NCI-H526 (cell line): ENCODE results near the gene EPHB3.

Experiments
- DNase-seq, 2 experiments: peaks; one replicate each; lab custom pipeline; 2025; lab: John Stamatoyannopoulos, UW

EPHB3 gene

DNA sequence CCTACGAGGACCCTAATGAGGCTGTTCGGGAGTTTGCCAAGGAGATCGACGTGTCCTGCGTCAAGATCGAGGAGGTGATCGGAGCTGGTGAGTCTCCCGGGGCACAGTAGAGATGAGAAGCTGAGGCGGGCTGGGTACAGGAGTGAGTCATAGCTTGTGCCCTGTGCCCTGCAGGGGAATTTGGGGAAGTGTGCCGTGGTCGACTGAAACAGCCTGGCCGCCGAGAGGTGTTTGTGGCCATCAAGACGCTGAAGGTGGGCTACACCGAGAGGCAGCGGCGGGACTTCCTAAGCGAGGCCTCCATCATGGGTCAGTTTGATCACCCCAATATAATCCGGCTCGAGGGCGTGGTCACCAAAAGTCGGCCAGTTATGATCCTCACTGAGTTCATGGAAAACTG lies 17.9 kb downstream of the EPHB3 start:
- DNase-seq, result no peak

DNA sequence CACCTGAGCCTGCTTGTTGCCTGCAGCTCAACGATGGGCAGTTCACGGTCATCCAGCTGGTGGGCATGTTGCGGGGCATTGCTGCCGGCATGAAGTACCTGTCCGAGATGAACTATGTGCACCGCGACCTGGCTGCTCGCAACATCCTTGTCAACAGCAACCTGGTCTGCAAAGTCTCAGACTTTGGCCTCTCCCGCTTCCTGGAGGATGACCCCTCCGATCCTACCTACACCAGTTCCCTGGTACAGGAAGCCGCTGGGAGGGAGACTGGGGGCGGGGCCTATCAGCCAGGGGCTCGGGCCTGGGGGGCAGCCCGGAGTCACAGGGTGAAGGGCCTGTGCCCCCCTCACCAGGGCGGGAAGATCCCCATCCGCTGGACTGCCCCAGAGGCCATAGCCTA lies 18.8 kb downstream of the EPHB3 start:
- DNase-seq, result no peak

DNA sequence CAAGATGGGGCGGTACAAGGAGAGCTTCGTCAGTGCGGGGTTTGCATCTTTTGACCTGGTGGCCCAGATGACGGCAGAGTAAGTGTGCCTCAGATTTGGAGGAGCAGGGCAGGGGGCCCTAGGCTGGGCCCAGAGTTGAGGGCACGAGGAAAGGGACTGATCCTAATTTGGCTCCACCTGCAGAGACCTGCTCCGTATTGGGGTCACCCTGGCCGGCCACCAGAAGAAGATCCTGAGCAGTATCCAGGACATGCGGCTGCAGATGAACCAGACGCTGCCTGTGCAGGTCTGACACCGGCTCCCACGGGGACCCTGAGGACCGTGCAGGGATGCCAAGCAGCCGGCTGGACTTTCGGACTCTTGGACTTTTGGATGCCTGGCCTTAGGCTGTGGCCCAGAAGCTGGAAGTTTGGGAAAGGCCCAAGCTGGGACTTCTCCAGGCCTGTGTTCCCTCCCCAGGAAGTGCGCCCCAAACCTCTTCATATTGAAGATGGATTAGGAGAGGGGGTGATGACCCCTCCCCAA lies 19.8 kb downstream of the EPHB3 start:
- DNase-seq, result no peak

DNA sequence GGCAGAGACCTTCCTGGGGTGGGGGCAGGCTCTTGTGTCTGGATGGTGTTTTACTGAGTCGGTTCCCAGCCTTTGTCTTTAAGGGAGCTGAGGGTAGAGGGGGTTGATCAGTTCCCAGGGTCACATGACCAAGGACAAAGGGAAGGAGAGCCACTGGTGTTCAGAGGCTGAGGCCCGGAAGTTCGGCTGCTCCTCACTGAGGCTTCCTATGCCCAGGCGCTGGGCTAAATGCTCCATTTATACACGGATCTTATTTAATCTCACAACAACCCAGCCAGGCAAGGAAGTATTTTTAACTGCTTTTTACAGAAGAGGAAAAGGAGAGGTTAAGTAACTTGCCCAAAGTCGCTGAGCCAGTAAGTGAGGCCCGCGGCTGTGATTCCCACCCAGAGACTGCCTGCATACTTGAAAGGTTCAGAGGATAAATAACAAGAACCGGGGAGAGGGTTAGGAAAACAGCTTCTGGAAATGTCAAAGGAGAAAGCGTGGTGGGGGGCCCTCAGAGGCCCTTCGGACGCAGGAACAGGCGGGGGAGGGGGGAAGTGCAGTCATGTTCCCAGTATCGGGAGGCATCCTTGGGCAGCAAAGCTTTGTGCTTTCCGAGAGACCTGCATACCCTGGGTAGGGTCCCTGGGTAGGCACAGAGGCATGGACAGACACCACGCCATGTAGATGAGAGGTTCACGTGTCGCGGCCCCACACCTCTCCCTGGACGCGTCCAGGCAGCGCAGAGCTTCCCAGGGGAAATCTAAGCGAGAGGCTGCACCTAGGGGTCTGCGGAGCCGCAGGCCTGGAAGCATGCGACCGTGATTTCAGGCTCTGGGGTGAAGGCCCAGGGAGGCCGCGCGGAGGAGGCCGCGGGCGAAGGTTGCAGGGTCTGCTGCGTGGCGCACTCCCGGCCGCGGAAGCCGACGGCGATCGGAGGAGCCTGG lies 21.3 kb downstream of the EPHB3 start:
- peak in 1 of 2 experiments; percentile 62 for DNase-seq

DNA sequence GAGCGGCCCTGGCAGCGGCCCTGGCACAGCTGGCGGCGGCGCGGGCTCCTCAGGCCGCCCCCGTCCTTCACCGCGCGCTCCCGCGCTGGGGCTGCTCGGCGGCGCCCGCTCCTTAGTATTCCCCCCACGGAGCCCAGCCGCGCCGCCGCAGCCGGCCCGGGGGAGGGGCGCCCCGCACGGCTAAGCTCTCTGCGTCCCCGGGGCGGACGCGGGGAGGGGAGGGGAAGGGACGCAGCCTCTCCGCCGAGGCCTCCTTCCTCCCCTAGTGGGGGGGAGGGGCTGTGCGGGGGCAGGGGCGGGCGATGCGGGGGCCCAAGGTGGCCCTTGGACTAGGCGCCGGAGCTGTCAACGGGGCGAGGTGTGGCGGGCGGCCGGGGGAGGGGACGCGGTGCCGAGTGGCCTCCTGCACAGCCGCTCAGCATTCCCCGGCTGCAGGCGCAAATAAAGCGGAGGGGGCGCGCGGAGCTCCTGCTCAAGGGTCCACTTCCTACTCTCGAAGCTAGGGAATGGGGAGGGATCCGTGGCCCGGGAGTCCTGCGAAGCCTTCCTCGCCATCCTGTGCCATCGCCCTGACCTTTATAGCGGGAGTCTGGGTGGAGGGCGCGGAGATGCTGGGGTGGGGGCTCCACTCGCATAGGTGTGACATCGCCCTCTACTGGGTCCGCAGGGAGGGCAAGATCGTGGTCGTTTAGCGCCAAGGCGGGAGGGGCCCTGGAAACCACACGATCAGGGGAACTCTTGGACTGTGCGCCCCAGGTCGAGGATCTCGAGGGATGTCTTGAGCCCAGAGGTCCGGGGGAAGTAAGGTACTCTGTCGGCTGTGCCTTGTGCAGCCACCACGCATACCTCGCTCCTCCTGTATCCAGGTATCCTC lies 22.2 kb downstream of the EPHB3 start:
- peak in 1 of 2 experiments; percentile 64 for DNase-seq

DNA sequence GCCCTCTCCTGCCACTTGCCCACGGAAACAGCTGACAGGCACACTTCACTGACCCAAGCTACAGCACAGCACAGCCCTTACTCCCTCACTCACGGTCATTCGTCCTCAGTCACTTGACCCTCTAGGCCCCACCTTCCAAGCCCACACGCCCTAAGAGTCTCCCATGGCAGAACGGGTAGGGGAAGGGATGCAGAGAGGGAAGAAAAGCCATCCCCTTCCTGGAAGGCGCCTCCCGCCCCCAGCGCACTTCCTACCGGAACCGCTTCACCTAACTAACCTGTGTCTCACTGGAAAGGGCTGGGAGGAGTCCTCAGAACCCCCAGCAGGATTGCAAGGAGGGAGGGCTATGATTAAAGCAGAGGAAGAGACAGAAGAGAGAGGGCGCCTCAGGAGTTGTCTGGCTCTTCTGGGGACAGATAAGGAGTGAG lies 22.9 kb downstream of the EPHB3 start:
- DNase-seq, result peak; percentile 31 to 42

DNA sequence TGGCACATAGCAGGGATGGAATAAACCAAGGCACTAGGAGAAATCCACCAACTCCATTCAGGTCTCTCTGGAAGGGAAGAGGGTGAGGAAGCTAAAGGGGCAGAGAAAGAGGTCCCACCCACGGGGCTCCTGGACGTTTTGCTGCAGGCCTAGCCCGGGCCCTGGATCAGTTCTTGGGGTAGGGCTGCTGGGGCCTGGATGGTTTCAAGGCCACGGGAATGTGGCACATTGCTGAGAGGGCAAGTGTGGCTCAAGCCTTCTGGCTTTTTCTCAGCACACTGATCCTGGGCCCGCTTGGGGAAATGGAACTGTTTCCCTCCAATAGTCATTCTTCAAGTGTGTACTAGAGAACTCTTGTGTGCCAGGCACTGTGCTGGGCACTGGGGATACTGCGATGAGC lies 24.0 kb downstream of the EPHB3 start:
- DNase-seq, result no peak

DNA sequence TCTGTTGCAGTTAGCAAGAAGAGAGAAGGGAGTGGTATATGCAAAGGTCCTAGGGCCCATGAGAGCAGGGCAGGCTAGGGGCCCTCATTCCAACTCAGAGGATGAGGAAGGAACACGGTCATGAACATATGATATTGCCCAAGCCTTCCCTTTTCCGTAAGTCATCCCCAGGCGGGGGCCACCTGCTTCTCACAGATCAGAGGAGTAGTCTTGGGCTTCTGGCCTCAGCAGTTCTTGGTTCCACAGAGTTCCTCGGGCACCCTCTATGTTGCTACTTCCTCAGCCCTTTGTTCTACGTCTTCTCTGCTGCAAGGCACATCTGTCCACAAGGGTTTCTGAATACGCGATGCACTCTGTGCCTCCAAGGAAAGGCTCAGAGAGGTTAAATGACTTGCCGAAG lies 25.3 kb downstream of the EPHB3 start:
- DNase-seq, result no peak

DNA sequence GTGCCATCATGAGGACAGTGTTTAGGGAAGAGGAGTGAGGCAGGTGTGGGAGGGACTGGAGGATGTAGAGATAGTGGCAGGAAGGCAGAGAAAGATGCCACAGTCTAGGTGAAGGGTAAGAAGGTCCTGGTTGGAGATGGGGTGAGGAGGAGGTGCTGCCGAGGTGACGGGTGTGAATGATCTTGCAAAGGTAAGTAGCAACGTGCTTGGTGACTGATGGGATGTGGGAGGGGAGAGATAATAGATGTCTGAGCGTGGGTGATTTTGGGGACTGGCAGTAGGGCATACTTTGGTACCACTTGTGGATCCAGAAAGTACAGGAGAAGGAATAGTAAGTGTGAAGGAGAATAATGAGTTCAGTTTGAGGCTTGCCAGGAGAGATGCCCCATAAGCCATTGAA lies 27.2 kb downstream of the EPHB3 start:
- no peak for DNase-seq

DNA sequence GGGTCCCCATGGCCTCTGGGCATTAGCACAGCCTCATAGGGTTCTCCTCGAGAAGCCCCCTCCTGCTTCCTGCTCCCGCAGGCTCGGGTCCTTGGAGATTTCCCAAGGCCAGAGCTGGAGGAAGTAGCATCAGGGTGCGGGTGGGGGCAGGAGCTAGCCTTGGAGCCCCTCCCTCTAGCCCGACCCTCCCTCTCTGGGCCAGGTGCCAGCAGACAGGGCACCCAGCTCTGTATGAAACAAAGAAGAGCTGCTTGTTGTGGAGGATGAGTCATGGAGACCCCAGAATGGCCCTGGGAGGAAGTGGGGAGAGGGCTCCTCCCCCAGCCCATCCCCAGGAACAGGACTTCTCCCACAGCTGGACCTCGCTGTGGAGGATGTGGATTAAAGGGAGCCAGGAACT lies 29.2 kb downstream of the EPHB3 start:
- DNase-seq, result no peak

DNA sequence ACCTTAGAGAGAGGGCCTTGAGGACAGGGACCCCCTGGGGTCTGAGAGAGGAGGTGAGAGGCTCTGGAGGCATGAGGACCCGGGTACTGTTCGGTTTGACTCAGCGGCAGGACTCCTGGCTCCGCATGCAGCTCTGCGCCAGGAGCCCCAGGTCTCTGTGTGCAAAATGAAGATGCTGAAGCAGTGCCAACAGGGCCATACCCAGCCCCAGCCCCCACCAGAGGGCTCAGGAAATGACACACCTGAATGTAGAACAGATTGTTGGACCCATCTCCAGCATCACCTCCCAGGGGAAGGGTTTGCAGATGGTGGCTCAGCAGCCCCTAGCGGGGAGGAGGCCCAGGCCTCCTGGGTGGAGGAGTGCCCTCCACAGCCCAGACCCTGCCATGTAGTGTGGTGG lies 30.2 kb downstream of the EPHB3 start:
- peak in 1 of 2 experiments; percentile 28 for DNase-seq

DNA sequence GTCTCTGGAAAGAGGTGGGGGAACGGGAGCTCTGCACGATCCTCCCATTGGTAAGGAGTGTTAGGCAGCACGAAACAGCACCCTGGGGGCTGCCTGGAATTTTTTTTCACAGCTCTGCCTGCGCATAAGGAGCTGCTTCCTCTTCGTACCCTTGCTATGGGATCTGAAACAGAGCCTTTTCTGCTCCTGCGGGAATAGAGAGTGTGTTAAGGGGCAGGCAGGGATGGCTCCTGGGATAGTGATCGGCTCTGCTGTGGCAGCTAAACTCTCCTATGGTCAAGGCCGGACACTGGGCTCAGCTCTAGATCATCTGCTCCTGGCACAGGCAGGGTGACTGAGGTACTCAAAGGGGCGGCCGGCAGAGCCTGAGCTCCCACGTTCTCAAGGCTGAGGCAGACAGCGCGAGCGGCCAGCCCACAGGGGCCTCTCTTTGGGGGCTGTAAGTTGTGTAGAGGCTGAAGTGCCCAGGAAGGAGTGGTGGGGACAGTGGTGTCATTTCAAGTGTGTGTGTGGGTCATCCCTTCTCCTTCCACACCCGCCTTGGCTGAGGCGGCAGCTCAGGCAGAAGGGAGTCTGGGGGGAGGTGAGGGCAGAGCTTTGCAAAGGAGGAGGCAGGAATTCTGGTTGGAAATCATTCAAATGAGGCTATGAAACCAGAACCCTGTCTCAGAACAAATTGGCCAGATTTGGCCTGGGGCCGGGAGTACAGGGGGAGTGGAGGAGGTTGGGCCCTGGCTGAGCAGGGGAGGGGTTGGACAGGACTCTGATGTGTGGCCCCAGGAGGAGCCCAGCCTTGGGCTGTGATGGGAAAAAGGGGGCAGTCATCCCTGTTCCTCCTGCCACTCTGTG lies 31.0 kb downstream of the EPHB3 start:
- DNase-seq, result peak; percentile 57 to 85

DNA sequence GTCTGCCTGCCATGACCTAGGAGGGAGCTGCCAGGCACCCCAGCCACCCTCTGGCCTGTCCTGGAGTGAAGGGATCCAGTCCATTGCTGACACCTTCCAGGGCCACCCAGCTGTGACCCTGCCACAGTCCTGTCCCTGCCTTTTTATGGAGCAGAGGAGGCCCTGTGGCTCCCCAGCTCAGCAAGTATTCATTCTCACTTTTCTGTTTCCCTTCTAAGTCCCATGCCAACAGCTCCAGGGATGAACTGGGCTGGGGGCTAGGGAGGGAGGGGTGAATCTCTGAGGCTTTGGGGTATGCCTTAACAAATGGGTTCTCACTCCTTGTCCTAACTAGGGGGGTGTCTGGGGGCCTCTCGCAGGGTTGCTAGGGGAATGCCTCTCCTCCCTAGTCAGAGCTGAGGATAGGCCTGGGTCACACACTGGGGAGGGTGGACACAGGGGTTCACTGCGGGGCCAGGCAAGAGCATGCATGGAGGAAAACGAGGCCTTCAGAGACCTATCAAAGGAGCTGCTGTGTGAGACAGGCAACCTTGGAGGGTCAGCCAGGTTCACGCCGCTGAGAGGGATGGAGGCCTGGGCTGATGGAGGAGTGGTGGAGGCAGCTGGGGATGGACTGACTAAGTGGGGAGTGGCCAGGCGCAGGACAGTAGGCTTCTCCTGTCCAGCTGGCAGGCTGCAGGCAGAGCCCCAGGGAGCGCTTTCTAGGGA lies 31.8 kb downstream of the EPHB3 start:
- DNase-seq, result no peak

DNA sequence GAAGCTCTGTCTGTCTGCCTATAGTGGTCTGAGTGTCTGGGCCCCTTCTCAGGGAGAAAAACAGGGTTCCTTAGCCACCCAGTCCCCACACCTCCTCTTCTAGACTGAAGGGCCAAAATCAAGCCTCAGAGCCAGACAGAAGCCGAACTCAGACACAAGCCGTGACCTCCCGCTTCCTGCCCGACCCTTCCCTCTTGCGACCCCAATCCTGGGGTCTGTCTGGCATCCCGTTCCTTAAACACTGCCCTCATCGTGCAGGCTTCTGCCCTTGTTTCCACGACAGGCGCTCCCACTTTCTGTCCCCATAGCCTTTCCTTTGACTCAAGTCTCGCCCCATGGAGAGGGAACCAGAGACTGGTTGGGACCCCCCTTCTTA lies 32.3 kb downstream of the EPHB3 start:
- DNase-seq, result no peak

DNA sequence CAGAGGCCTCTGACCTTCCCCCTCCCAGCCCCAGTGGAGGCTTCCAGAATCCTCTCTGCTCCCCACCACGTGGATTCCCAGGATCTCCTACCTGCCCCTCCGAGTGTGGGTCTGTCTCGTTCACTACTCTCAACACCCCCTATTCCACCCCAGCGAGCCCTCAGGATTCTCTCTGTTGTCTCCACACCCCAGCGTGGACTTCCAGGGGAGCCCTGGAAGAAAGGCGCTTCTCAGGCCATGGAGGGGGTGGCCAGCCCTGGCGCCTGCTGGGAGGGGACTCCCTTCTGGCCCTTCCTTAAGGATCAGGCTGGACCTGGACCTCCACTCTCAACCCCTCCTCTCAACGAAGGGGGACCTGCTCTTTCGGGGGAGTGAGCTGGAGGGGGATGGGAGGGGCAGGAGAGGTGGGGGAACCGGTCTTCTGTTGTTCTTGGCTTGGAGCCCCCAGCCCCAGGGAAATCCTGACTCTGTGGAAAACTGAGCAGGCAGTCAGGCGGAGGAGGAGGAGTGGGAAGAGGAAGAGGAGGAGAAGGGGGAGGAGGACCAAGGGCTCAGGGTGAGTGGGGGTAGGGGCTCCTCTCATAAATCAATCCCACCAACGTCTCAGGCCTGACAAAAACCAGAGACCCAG lies 32.9 kb downstream of the EPHB3 start:
- DNase-seq, result no peak

DNA sequence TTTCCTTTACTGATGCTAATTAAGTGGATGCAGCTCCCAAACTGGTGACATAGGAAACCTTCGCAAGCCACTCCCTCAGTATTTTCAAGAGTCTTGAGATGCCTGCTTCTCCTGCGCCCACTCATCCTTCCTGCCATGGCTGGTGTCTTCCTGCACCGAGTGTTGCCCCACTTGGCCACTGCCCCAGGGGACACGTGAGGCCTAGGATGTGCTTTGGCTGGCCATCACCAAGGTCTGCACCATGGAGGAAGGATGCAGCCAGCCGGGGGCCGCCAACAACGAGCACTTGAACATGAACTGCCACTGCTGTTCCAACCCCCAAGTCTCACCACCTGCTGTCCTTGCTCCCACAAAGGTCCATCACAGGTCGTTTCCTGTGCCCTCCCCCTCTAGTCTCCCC lies 34.1 kb downstream of the EPHB3 start:
- no peak for DNase-seq

DNA sequence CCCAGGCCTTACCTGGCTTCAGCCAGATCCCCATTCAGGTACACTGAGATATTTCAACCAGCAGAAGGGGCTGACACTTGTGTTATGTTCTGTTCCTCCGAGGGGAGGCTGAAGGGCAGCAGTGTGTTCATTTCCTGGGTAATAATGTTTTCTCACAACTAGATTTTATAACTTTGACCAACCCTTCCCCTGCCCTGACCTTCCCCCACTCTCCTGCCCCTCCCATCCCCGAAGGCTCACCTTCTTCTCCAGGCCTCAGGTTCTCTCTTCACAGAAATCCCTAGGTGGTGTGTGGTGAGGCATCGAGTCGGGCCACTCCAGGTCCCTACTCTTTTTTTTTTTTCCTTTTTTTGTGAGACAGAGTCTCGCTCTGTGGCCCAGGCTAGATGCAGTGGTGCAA lies 34.6 kb downstream of the EPHB3 start:
- DNase-seq, result no peak

DNA sequence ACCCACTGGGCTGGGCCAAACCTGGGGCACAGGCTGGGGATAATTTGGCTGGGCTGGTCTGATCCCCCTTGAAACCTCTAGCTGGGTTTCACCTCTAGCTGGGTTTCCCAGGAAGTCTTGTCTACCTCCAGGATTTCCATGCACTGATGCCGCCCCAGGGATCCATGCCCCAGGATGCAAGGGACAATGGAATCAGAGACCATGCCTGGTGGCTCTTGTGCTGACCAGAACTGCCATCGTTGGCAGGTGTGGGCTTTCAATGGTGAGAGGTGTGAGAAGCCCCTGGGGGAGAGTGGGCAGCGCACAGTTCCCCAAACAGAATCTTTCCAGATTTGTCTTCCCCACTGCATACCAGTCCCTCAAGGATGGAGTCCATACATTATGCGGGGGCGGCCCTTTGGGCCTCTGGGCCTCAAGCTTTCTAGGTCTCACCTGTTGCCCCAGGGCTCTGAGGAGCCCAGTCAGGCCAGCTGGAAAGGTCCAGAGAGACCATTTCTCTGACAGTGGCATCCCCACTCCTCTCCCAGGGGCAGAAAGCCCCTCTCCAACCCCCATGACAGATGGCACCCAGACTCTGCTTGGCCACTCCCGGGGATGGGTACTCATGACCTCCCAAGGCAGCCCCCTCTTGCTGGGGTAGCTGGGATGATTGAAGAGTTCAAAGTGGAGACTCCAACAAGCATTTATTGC lies 35.4 kb downstream of the EPHB3 start:
- DNase-seq, result no peak

DNA sequence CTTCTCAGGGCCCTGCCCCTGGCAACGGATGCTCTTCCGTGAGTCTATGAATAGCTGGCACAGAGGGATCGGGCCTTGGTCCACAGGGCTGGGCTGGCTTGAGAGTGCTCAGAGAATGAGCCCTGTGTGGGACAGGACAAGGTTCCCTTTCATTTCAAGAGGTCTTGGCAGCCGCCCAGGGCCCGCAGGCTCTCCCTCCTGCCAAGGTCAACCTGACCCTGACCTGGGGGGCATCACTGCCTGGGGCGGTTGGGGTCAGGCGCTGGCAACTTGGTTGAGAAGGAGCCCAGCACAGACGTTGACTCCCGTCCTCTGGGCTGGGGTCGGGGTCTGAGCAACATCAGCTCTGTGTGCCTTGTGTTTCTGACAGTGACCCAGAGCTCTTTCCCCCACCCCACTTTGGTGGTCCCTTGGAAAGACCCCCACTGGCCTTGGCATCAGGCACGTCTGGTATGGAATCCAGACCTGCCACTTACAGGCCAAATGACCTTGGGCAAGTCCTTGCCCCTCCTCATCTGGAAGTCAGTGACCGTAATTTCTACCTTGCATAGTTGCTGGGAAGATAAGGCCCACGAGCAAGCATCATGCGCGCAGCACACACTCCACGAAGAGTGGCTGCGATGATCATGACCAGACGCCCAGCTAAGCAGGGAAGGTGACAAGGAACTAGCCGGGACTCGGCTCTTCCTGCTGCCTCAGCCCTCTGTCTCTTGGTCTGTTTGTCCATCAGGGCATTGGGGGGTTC lies 36.4 kb downstream of the EPHB3 start:
- DNase-seq, result no peak
